Tibial nerve (tissue), 4 donors: Measurements from ENCODE around the gene RNU1-2. TPM values are rescaled to one million over a fixed set of nuclear protein-coding genes. Genes with fewer than 3 reads are reported as not detected.
"Not testable (repeated sequence)": the region's sequence is repeated elsewhere in the genome, so short reads cannot be mapped to it uniquely, and the experiment has no call there.

ENCODE experiments used
- DNase-seq, 2 donors: peaks; one replicate each; pipeline ENCODE4 v3.0.0-alpha.2; 2019; ENCODE audit warnings: low spot score in 2 of 2
- H3K27ac ChIP-seq, 4 donors: fragments of 200-600 bp; sonication (generic) in 3 of 4; one replicate each; pipeline ENCODE4 v1.5.1; 2017 to 2019; ENCODE audit warnings: mild to moderate bottlenecking in 1 of 4
- H3K27me3 ChIP-seq, 2 donors: fragments of 200-600 bp; sonication (generic) in 1 of 2; one replicate each; pipeline versions ENCODE4 v1.5.1 to v1.6.0; 2017 to 2019
- H3K36me3 ChIP-seq, 3 donors: fragments of 200-600 bp; sonication (generic); one replicate each; pipeline ENCODE4 v1.5.1; 2018 to 2019
- H3K4me1 ChIP-seq, 4 donors: fragments of 200-600 bp; sonication (generic) in 3 of 4; one replicate each; pipeline ENCODE4 v1.5.1; 2017 to 2019
- H3K4me3 ChIP-seq, 4 donors: fragments of 200-600 bp; sonication (generic) in 3 of 4; one replicate each; pipeline ENCODE4 v1.5.1; 2017 to 2019; ENCODE audit warnings: mild to moderate bottlenecking in 1 of 4, moderate library complexity in 1 of 4
- H3K9me3 ChIP-seq, 4 donors: fragments of 200-600 bp; sonication (generic) in 3 of 4; one replicate each; pipeline ENCODE4 v1.5.1; 2017 to 2019
- EP300 ChIP-seq, 2 donors: sonication (generic); formaldehyde crosslinking; IDR thresholded peaks; one replicate each; pipeline ENCODE4 v1.6.1; 2017; ENCODE audit warnings: antibody characterized with exemption in 2 of 2, mild to moderate bottlenecking in 1 of 2
- POLR2A ChIP-seq, 2 donors: fragments of 450-650 bp; IDR thresholded peaks; one replicate each; pipeline ENCODE4 v1.6.1; 2017; ENCODE audit warnings: antibody characterized with exemption in 2 of 2, mild to moderate bottlenecking in 2 of 2, moderate library complexity in 2 of 2
- WGBS, 2 donors: methylation state at CpG; one replicate each; pipeline ENCODE4 v1.1.5; 2018; 5-methylcytosine and 5-hydroxymethylcytosine counted together
- total RNA-seq, 4 donors: library from RNA; depleted of rRNA; stranded (reverse); fragments of >200 nt; gene quantifications; one replicate each; pipeline ENCODE4 v1.1.0, GENCODE V29; 2016
- TF ChIP-seq, protein P1 (sequence below), 5 experiments: fragments of 200-600 bp in 3 of 5; fragments of 450-650 bp in 2 of 5; sonication (generic) in 3 of 5; IDR thresholded peaks; one replicate each; pipeline ENCODE4 v1.5.1; 2016 to 2019; ENCODE audit warnings: antibody characterized with exemption in 5 of 5, mild to moderate bottlenecking in 3 of 5, moderate library complexity in 2 of 5

Gene RNU1-2
- total RNA-seq, 4 donors from 2014 or later = under 0.01 TPM

DNA sequence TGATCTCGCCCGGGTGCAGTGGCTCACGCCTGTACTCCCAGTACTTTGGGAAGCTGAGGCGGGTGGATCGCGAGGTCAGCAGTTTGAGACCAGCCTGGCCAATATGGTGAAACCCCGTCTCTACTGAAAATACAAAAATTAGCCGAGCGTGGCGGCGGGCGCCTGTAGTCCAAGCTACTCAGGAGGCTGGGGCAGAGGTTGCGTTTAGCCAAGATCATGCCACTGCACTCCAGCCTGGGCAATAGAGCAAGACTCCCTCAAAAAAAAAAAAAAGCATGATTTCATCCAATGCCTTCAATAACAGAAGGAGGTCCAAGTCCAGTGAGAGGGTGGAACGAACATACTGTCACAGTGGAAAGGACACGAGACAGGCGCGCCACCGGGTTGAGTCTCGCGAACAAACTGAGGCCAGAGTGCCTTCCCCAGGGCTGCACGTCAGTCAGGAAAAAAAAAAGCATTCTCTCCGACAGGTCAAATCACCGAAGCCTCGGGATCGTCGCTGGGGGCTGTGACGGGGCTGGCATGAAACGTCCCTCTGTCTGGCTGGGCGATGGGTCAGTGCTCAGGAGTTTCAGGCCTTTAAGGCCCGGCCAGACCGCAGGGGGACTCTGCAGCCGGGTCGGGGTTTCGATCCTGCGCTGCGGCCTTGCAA, 17.5 kb downstream of the RNU1-2 start:
- 48 to 49% methylated on average over 36 of the region's 36 CpGs for WGBS, 2 donors
- no peaks in the 10 kb centered on the region for H3K9me3 ChIP-seq
- peak overlapping the region; percentile 52 to 85 (median 68) for H3K4me3 ChIP-seq
- no peak for DNase-seq
- TF ChIP-seq, protein P1, sequence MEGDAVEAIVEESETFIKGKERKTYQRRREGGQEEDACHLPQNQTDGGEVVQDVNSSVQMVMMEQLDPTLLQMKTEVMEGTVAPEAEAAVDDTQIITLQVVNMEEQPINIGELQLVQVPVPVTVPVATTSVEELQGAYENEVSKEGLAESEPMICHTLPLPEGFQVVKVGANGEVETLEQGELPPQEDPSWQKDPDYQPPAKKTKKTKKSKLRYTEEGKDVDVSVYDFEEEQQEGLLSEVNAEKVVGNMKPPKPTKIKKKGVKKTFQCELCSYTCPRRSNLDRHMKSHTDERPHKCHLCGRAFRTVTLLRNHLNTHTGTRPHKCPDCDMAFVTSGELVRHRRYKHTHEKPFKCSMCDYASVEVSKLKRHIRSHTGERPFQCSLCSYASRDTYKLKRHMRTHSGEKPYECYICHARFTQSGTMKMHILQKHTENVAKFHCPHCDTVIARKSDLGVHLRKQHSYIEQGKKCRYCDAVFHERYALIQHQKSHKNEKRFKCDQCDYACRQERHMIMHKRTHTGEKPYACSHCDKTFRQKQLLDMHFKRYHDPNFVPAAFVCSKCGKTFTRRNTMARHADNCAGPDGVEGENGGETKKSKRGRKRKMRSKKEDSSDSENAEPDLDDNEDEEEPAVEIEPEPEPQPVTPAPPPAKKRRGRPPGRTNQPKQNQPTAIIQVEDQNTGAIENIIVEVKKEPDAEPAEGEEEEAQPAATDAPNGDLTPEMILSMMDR (IDR thresholded peaks at IDR 0.05) = no peak
- TF ChIP-seq POLR2A (IDR thresholded peaks at IDR 0.05) = no peak
- no peak for TF ChIP-seq EP300 (IDR thresholded peaks at IDR 0.05)
- H3K27ac ChIP-seq = peak overlapping the region; percentile 45 to 90 (median 78)
- H3K27me3 ChIP-seq = no peaks in the 10 kb centered on the region
- H3K36me3 ChIP-seq = no peaks in the 10 kb centered on the region
- peaks cover 0 to 26% (median 13%) of the 10 kb centered on the region in 4 donors for H3K4me1 ChIP-seq

DNA sequence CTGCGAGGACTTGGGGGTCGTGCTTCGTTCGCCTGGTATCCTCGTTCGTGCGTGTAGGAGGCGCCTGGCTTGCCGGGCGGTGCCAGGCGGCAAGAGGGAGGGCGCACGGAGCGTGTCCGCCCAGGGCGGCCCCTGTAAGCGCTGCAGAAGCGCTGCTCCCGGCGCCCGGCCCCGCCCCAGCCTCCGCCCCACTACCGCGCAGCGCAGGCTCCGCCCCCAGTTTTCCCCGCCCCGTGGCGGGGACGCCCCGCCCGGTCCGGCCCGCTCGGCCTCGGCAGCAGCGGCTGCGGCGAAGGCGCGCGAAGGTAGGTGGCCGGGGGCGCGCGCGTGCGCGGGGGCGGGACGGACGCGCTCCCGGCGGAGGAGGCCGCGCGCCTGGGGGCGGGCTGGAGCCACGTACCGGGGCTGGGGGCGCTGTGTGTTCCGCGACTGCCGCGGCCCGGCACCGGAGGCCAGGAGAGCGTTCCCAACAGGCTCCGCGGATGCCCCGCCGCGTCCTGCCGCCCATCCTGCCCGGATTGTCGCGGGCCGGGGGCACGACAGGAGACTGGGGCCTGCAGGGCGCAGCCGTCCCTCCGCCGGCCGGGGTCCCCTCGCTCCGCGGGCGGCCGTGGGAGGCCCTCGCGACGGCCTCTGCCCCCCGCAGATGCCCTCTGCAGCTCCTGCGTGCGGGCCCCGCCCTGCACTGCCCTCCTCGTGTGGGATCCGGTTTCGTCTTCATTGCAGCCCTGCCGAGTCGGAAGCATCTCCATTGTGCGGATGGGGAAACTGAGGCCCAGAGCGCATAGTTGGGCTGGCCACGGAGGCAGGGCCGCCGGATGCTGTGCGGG, 18.3 kb downstream of the RNU1-2 start:
- Histone ChIP-seq H3K36me3 (no peaks in the 10 kb centered on the region), H3K4me3 (peak overlapping the region; percentile 67 to 85 (median 74)), H3K9me3 (no peaks in the 10 kb centered on the region), H3K27me3 (no peaks in the 10 kb centered on the region), H3K4me1 (peaks cover 0 to 26% (median 13%) of the 10 kb centered on the region in 4 donors), H3K27ac (peak overlapping the region; percentile 76 to 94 (median 90))
- WGBS, 2 donors = 1% methylated on average over 41 to 75 of the region's 109 CpGs
- TF ChIP-seq, protein P1 (IDR thresholded peaks at IDR 0.05) = peak in 2 of 5 experiments; percentile 35 to 53
- TF ChIP-seq POLR2A (IDR thresholded peaks at IDR 0.05) (peak; percentile 62 to 83), EP300 (IDR thresholded peaks at IDR 0.05) (peak in 1 of 2 donors; percentile 78)
- DNase-seq = peak; percentile 85 to 90

GRCh38 chr1:16914928-16915626, 19.3 kb downstream of the RNU1-2 start:
- H3K9me3 ChIP-seq, H3K36me3 ChIP-seq, DNase-seq, H3K27me3 ChIP-seq: not testable (repeated sequence)
- H3K27ac ChIP-seq = peak overlapping the region in 3 of 4 donors; percentile 89 to 94 (median 90)
- peaks cover 0 to 26% (median 13%) of the 10 kb centered on the region in 4 donors for H3K4me1 ChIP-seq
- peak overlapping the region in 2 of 4 donors; percentile 79 to 85 for H3K4me3 ChIP-seq
- WGBS, 2 donors = 42% methylated on average over 15 of the region's 15 CpGs

DNA sequence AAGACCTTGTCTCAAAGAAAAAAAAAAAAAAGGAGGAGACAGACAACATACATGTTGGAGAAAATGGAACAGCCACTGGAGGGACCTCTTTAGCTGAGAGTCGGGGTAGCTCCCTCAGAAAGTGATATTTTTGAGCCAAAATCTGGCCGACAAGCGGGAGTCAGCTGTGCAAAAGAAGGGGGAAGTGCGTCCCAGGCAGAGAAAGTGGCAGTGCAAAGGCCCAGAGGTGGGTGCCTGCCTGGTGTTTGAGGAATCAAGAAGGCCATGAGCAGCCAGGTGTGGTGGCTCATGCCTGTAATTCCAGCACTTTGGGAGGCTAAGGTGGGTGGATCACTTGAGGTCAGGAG, 19.8 kb downstream of the RNU1-2 start:
- Histone ChIP-seq H3K9me3 (no peaks in the 10 kb centered on the region), H3K27me3 (no peaks in the 10 kb centered on the region), H3K36me3 (no peaks in the 10 kb centered on the region), H3K27ac (no peak overlapping the region), H3K4me3 (no peak overlapping the region), H3K4me1 (peaks cover 0 to 26% (median 13%) of the 10 kb centered on the region in 4 donors)
- 51 to 56% methylated on average over 4 of the region's 4 CpGs for WGBS, 2 donors
- no peak for DNase-seq
- TF ChIP-seq, protein P1 (IDR thresholded peaks at IDR 0.05) = no peak
- TF ChIP-seq EP300 (IDR thresholded peaks at IDR 0.05) (no peak), POLR2A (IDR thresholded peaks at IDR 0.05) (no peak)

DNA sequence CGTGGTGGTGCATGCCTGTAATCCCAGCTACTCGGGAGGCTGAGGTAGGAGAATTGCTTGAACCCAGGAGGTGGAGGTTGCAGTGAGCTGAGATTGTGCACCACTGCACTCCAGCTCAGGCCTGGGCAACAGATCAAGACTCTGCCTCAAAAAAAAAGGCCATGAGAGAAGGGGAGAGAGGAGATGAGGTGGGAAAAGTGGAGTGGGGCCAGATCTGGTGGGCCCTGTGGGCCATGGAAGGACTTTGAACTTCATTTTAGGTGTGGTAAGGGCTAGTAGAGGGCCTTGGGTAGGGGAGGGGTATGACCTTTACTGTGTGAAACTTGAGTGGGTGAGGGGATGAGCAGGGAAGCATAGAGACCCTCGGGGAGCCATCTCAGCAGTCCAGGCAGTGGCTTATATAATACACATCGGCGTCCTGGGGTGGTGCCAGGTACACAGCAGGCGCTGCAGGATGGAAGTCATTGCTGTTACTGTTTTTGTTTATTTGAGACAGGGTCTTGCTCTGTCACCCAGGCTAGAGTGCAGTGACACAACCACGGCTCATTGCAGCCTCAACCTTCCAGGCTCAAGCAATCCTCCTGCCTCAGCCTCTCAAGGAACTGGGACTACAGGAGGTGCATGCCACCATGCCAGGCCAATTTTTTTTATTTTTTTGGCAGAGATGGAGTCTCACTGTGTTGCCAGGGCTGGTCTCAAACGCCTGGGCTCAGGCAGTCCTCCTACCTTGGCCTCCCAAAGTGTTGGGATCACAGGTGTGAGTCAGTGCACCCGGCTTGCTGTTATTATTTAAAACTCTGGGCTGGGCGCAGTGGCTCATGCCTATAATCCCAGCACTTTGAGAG, 20.5 kb downstream of the RNU1-2 start:
- 67 to 71% methylated on average over 10 of the region's 10 CpGs for WGBS, 2 donors
- H3K9me3 ChIP-seq, DNase-seq, H3K4me3 ChIP-seq, H3K36me3 ChIP-seq, H3K27me3 ChIP-seq, H3K27ac ChIP-seq: not testable (repeated sequence)
- peaks cover 0 to 29% (median 13%) of the 10 kb centered on the region in 4 donors for H3K4me1 ChIP-seq
